ENCODE measurements around the gene CPLX3.
A peak's percentile ranks its signal among the peaks of the same experiment; 100 is the strongest.

Gene CPLX3, protein sequence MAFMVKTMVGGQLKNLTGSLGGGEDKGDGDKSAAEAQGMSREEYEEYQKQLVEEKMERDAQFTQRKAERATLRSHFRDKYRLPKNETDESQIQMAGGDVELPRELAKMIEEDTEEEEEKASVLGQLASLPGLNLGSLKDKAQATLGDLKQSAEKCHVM

DNA sequence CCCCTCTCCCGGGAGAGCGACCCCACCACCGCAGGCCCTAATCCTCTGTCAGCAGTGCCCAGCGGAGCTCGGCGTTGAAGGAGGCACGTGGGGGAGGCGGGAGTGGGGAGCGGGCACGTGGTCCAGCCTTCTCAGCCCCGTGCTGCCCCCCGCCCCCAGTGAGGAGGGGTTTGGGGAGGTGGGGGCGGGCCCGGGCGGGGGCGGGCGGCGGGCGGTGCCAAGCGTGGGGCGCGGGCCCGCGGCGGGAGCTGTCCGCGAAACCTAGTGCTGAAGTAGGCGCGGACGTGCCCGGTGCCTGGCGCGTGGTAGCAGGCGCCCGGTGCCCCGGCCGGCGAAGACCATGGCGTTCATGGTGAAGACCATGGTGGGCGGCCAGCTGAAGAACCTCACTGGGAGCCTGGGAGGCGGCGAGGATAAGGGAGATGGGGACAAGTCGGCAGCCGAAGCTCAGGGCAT lies at the start of gene CPLX3:
CPLX3 (plus strand) TSS at position 264 of the 456 bp plus-strand sequence; CDS start at position 341, 77 bp downstream.
- Histone ChIP-seq H3K9ac (no peak within 1 kb of the TSS), H3K4me3 (no peak within 1 kb of the TSS), H3K27ac (no peak within 1 kb of the TSS), H3K4me2 (no peak within 1 kb of the TSS), H4K20me1 (peaks cover 7% of the 10 kb centered on the region; the same call in 1 of the 2 replicates), H3K9me3 (no peaks in the 10 kb centered on the region), H3K36me3 (no peaks in the 10 kb centered on the region), H3K27me3 (0 out of 2 replicates have a peak, but pooled peaks cover 6% of the 10 kb centered on the region), H3K4me1 (peaks cover 19% of the 10 kb centered on the region)
- no peak for TF ChIP-seq Cebpa-rat (IDR thresholded peaks at IDR 0.05)

DNA sequence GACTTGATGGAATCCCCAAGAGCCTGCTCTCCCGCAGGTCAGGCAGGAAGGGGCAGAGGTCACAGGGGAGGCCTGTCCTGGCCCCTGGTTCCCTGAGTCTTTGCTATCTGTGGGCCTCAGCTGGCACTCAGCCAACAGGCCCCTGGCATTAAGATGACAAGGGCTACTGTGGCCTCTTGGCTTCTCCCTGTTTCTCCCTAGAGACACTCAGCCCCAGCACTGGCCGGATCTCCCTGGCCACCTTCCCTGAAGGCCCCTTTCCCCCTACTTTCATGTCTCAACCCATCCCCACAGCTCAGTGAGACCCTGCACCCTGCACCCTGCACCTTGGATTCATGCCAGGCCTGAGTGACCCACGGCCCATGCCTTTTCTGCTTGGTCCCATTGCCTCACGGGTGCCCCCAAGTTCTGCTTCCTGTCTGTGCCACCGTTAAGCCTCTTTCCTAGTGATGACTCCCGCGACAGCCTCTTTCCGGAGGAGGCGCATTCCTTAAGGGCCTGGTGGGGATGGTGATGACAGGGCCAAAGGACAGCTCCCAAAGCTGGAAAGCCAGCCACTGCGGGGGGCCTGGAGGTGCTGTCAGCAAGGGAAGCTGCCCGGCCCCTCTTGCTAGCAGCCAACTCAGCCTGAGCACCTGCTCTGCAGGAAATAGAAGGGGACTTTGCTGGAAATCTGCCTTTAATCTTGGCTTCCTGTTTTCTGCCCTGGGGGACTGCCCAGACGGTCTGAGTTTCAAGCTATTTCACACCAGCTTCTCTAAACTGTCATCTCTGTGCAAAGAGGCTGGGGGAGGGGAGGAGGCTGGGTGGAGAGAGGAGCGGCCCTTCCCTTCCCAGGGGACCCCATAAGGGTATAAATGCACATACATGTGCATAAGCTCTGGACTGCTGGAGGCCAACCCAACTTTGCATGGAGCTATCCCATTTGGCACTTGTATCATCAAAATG lies 49.3 kb upstream of the CPLX3 start:
- H3K4me1 ChIP-seq = peaks cover 96% of the 10 kb centered on the region
- peak overlapping the region; percentile 53 for H3K4me3 ChIP-seq
- TF ChIP-seq Cebpa-rat (IDR thresholded peaks at IDR 0.05) = no peak
- no peaks in the 10 kb centered on the region for H3K9me3 ChIP-seq
- no peaks in the 10 kb centered on the region for H3K36me3 ChIP-seq
- peak overlapping the region; percentile 100 for H3K27ac ChIP-seq
- H3K4me2 ChIP-seq = peak overlapping the region; percentile 97
- H4K20me1 ChIP-seq = no peaks in the 10 kb centered on the region
- no peaks in the 10 kb centered on the region for H3K27me3 ChIP-seq
- peak overlapping the region; percentile 79 for H3K9ac ChIP-seq

DNA sequence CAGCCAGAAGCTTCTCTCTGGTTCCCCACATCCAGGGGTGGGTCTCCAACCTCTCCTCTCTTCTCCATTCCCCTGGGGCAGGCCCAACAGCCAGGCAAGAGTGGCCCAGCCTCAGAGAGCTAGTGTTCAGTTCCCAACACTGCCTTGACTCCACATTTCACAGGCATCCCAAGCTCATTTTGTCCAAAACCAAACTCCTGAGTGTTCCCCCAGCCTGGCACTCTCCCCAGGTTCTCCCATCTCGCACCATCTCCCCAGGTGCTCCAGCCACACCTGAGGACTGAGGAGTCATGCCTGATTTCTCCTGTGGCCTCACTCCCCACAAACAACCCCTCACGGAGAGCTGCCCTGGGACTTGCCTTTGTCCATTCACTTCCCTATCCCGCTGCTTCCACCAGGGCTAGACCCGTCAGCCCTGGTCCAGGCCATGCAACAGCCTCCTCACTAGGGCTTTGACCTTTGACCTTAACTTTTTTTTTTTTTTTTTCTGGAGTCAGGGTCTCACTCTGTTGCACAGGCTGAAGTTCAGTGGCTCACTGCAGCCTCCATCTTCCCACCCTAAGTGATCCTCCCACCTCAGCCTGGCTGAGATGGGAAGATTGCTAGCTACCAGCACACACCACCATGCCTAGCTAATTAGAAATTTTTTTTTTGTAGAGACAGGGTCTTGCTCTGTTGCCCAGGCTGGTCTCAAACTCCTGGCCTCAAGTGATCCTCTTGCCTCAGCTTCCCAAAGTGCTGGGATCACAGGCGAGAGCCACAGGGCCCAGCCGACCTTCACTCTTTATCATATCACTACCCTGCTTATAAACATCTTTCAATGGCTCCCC lies 48.4 kb upstream of the CPLX3 start:
- no peaks in the 10 kb centered on the region for H3K27me3 ChIP-seq
- H3K9ac ChIP-seq = peak overlapping the region; percentile 79
- H3K4me3 ChIP-seq = peak overlapping the region; percentile 53
- peak overlapping the region; percentile 97 for H3K4me2 ChIP-seq
- no peaks in the 10 kb centered on the region for H3K36me3 ChIP-seq
- no peak for TF ChIP-seq Cebpa-rat (IDR thresholded peaks at IDR 0.05)
- no peaks in the 10 kb centered on the region for H4K20me1 ChIP-seq
- peak overlapping the region; percentile 100 for H3K27ac ChIP-seq
- no peaks in the 10 kb centered on the region for H3K9me3 ChIP-seq
- peaks cover 91% of the 10 kb centered on the region for H3K4me1 ChIP-seq

DNA sequence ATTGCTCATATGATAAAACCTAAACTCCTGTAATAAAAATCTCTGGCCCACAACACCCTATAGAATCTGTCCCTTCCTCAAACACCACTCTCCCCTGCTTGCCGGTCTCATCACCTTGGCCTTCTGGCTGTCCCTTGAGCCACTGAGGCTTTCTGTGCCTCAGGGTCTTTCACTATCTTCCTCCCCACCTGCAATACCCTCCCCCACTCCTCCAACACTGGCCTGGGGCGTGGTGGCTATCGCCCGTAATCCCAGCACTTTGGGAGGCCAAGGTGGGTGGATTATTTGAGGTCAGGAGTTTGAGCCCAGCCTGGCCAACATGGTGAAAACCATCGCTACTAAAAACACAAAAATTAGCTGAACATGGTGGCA lies 47.8 kb upstream of the CPLX3 start:
- Histone ChIP-seq H3K4me2 (peak overlapping the region; percentile 97), H3K4me3 (no peak overlapping the region), H3K27ac (peak overlapping the region; percentile 100), H4K20me1 (peaks cover 2% of the 10 kb centered on the region), H3K36me3 (no peaks in the 10 kb centered on the region), H3K27me3 (no peaks in the 10 kb centered on the region), H3K9ac (peak overlapping the region; percentile 79; the same call in 1 of the 2 replicates), H3K4me1 (peaks cover 90% of the 10 kb centered on the region), H3K9me3 (no peaks in the 10 kb centered on the region)
- no peak for TF ChIP-seq Cebpa-rat (IDR thresholded peaks at IDR 0.05)

DNA sequence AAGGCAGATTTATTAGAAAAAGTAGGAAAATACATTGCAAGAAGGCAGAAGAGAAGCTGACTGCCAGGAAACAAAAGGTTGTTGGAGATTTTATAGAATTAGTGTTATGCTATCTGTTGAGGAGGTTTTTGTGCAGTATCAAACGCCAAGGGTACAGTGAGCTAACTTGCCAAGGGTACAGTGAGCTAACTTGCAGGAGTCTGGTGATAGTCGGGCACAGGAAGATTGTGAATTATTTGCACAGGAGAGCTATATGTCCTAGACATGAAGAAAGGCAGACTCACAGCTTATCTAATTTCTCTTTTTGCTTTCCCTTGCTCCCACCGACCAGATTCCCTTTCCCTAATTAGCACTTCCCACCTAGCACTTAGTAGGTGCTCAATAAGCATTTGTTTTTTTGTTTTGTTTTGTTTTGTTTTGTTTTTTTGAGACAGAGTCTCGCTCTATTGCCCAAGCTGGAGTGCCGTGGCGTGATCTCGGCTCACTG lies 47.2 kb upstream of the CPLX3 start:
- Histone ChIP-seq H3K9me3 (no peaks in the 10 kb centered on the region), H3K36me3 (no peaks in the 10 kb centered on the region), H3K27me3 (no peaks in the 10 kb centered on the region), H4K20me1 (peaks cover 8% of the 10 kb centered on the region), H3K27ac (peak overlapping the region; percentile 100), H3K4me1 (peaks cover 90% of the 10 kb centered on the region), H3K4me2 (peak overlapping the region; percentile 97), H3K9ac (peak overlapping the region; percentile 79), H3K4me3 (no peak overlapping the region)
- TF ChIP-seq Cebpa-rat (IDR thresholded peaks at IDR 0.05) = no peak

DNA sequence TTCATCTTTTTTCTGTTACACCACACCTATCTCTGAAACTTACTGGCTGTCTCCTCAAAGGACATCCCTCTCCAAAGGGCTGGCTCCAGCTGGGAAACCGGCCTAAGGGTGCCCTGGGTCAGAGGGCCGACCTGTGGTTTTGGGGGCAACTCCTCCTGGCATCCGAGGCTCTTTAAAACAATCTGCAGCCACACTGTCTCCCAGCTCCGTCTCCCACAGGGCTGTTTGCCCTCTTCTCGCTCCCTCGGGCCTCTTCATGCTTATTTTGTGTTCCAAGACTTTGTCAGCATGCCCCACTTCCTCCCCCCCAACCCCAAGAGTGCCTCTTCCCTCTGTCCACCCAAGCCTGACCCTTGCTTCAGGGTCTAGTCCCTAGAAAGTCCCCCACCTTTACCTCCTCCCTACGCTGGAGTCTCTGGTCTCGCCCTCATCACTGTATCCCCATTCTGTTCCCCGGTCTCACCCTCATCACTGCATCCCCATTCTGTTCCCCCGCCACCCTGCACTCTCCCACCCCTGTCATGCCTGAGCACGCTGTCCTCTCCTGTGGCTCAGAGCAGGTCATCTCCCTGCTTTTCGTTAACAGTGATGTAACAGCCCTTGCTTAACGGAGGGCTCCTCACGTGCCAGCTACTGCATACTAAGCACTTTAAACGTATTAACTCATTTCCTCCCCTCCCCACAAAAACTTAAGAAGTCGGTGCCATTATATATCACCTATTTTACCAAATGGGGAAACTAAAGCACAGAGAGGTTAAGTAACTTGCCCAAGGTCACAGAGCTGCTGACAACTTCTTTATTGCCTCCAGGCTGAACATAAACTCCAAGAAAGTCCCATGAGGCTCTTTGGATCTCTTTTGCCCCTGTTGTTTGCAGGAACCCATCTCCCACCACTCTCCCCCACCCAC lies 45.6 kb upstream of the CPLX3 start:
- Histone ChIP-seq H3K4me3 (peak overlapping the region; percentile 84), H3K27ac (peak overlapping the region; percentile 100), H3K9ac (peak overlapping the region; percentile 98), H4K20me1 (peaks cover 24% of the 10 kb centered on the region), H3K36me3 (no peaks in the 10 kb centered on the region), H3K4me2 (peak overlapping the region; percentile 97), H3K9me3 (no peaks in the 10 kb centered on the region), H3K27me3 (no peaks in the 10 kb centered on the region), H3K4me1 (peaks cover 90% of the 10 kb centered on the region)
- no peak for TF ChIP-seq Cebpa-rat (IDR thresholded peaks at IDR 0.05)

DNA sequence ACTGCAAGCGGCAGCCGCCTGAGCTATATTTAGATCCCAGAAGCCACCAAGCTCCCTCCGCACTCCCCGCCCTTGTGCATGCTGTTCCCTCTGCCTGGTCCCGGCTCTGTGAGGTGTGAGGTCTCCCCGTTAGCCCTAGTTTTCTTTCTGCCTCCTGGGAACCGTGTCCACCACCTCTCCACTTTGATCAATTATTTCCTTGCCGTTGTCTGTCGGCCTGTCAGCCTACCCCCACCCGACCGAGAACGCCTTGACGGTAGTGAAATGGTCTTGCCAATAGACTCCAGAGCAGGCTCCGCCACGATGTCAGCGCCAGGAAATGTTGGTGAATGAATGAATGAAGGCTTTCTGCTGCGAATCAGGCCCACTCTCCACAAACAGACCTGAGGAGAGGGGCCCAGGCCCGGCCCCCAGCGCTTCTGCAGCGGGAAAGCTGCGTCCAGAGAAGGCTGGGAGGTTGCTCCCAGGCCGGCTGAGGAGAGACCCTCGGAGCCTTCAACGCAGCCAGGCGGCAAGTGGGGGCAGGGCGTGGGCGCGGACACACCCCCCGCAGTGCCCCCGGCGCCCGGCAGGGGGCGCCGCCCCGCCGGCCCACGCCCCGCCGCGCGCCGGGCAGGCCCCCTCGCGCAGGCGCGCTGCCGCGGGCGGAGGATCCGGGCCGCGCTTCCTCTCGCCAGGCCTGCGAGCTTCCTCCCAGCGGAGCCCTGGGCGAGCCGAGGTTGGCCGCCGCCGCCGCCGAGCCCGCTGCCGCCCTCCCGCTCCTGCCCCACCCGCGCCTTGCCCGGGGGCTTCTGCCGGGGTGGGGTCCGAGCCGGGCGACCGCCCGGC lies 44.8 kb upstream of the CPLX3 start, which contains the start of gene CSK:
CSK (plus strand) TSS at position 650 of the 828 bp plus-strand sequence. CDS start 16,218 bp downstream, outside the sequence.
- Histone ChIP-seq H3K36me3 (no peaks in the 10 kb centered on the region), H3K9ac (peak within 1 kb of the TSS; percentile 98), H3K4me2 (peak within 1 kb of the TSS; percentile 99), H4K20me1 (peaks cover 33% of the 10 kb centered on the region), H3K4me3 (peak within 1 kb of the TSS; percentile 84), H3K27me3 (no peaks in the 10 kb centered on the region), H3K9me3 (no peaks in the 10 kb centered on the region), H3K4me1 (peaks cover 90% of the 10 kb centered on the region), H3K27ac (peak within 1 kb of the TSS; percentile 100)
- TF ChIP-seq Cebpa-rat (IDR thresholded peaks at IDR 0.05) = no peak
